HepG2 (cell line): ENCODE measurements around the gene SMO. TPM values are rescaled to one million over a fixed set of nuclear protein-coding genes. Genes with fewer than 3 reads are reported as not detected.
A peak's percentile ranks its signal among the peaks of the same experiment; 100 is the strongest.

ENCODE experiments used
- ATAC-seq: fragments of 200-7000 bp; cut with Tn5 transposase; 3 replicates; pipeline ENCODE4 v1.9.1; 2020; ENCODE audit warnings: mild to moderate bottlenecking, moderate library complexity
- Bru-seq: library from RNA; stranded (reverse); fragments of 400-500 nt; gene quantifications from one replicate; lab custom pipeline; 2021; lab: Mats Ljungman, UMichigan
- BruChase-seq, 2 experiments: library from RNA; stranded (reverse); fragments of 400-500 nt; gene quantifications; one replicate each; lab custom pipeline; 2021; lab: Mats Ljungman, UMichigan
- BruUV-seq: library from RNA; stranded (reverse); fragments of 400-500 nt; replicated peaks from 2 replicates; lab custom pipeline; 2021; lab: Mats Ljungman, UMichigan
- CTCF ChIA-PET: fragments of 300-600 bp; formaldehyde crosslinking; extraction: SDS; loops from one replicate; lab custom pipeline; 2021; ENCODE audit warnings: low total read pairs, inconsistent platforms, low intra/inter-chr PET ratio; lab: Yijun Ruan, JAX
- POLR2A ChIA-PET: fragments of 350-600 bp; sonication (Branson Sonifier 250); formaldehyde crosslinking; loops from one replicate; lab custom pipeline; 2020; ENCODE audit warnings: antibody characterized with exemption, inconsistent platforms; lab: Yijun Ruan, JAX
- DNase-seq: peaks from one replicate; pipeline ENCODE4 v3.0.0-alpha.2; 2015; ENCODE audit warnings: low spot score
- FAIRE-seq: peaks from 3 replicates; lab custom pipeline; 2011; peaks lifted over from hg19 to GRCh38; lab: Jason Lieb, UNC
- H2AFZ ChIP-seq: one replicate; pipeline ENCODE4 v1.6.1; 2011; ENCODE audit warnings: low read length, inconsistent platforms
- H3K27ac ChIP-seq: fragments of 300-600 bp; 3 replicates; pipeline ENCODE4 v1.8.0; 2011; ENCODE audit warnings: mixed run types, mild to moderate bottlenecking, mixed read lengths, low read length, inconsistent platforms; ENCODE audit not compliant: insufficient read depth; ENCODE audit errors: extremely low read length
- H3K27me3 ChIP-seq, 2 experiments: fragments of 200-600 bp in 1 of 2; 2 replicates in 1 of 2; 3 replicates in 1 of 2; pipeline versions ENCODE4 v1.6.0 to v1.8.0; 2011; ENCODE audit warnings: low read length in 2 of 2, mild to moderate bottlenecking in 2 of 2, moderate library complexity in 2 of 2, inconsistent platforms in 1 of 2; ENCODE audit not compliant: insufficient read depth in 2 of 2, control insufficient read depth in 1 of 2
- H3K36me3 ChIP-seq, 2 experiments: fragments of 200-600 bp in 1 of 2; replicated peaks in 1 of 2; 2 replicates in 1 of 2; 3 replicates in 1 of 2; pipeline versions ENCODE4 v1.5.1 to v1.8.0; 2011; ENCODE audit warnings: low read length in 2 of 2, inconsistent platforms in 1 of 2; ENCODE audit not compliant: insufficient read depth in 2 of 2, control insufficient read depth in 1 of 2
- H3K4me1 ChIP-seq: 2 replicates; pipeline ENCODE4 v1.5.1; 2012; ENCODE audit warnings: low read length, inconsistent platforms; ENCODE audit not compliant: insufficient read depth
- H3K4me2 ChIP-seq: 2 replicates; pipeline ENCODE4 v1.6.0; 2011; ENCODE audit warnings: low read depth, low read length, inconsistent platforms
- H3K4me3 ChIP-seq, 3 experiments: fragments of 200-600 bp in 1 of 3; sonication (generic), shearing (Covaris generic) in 1 of 3; replicated peaks in 1 of 3; 2 replicates each; pipeline ENCODE4 v1.5.1; 2011 to 2016; ENCODE audit warnings: low read length in 3 of 3, inconsistent platforms in 2 of 3, low read depth in 2 of 3, mild to moderate bottlenecking in 2 of 3, control low read depth in 1 of 3, mixed read lengths in 1 of 3; ENCODE audit not compliant: insufficient read depth in 1 of 3
- H3K79me2 ChIP-seq: one replicate; pipeline ENCODE4 v1.6.1; 2011; ENCODE audit warnings: low read length, inconsistent platforms; ENCODE audit not compliant: insufficient read depth
- H3K9ac ChIP-seq: 2 replicates; pipeline ENCODE4 v1.6.0; 2011; ENCODE audit warnings: mild to moderate bottlenecking, low read depth, low read length, inconsistent platforms; ENCODE audit not compliant: insufficient read depth
- H3K9me3 ChIP-seq: 2 replicates; pipeline ENCODE4 v1.5.1; 2012; ENCODE audit warnings: mild to moderate bottlenecking, low read length
- H4K20me1 ChIP-seq: 2 replicates; pipeline ENCODE4 v1.6.0; 2011; ENCODE audit warnings: inconsistent platforms, mild to moderate bottlenecking, low read length, moderate library complexity; ENCODE audit not compliant: insufficient read depth
- FOXK1 ChIP-seq: sonication (generic); formaldehyde crosslinking; IDR thresholded peaks from 2 replicates; pipeline ENCODE4 v1.4.0; 2020; ENCODE audit warnings: low read depth, missing genetic modification reagents, borderline replicate concordance
- NAIF1 ChIP-seq: sonication (generic); formaldehyde crosslinking; IDR thresholded peaks from 2 replicates; pipeline ENCODE4 v1.5.0; 2020; ENCODE audit warnings: mild to moderate bottlenecking, missing genetic modification reagents, borderline replicate concordance
- PPARG ChIP-seq: conservative IDR thresholded peaks from 2 replicates; pipeline ENCODE4 v1.6.1; 2016; ENCODE audit warnings: missing biosample characterization, missing genetic modification reagents
- RNF2 ChIP-seq: fragments of 450-650 bp; conservative IDR thresholded peaks from 2 replicates; pipeline ENCODE4 v1.6.1; 2016; ENCODE audit warnings: low read depth
- SMARCE1 ChIP-seq: fragments of 450-650 bp; IDR thresholded peaks from 2 replicates; pipeline ENCODE4 v1.6.1; 2017; ENCODE audit warnings: borderline replicate concordance
- SMC3 ChIP-seq: IDR thresholded peaks from 2 replicates; pipeline ENCODE4 v1.6.1; 2011; ENCODE audit warnings: low read length, improper control_type of control experiment
- TAF15 ChIP-seq: fragments of 200-400 bp; formaldehyde crosslinking; IDR thresholded peaks from one replicate; pipeline ENCODE4 v1.6.1; 2018; ENCODE audit warnings: mild to moderate bottlenecking, low read depth, low read length; ENCODE audit not compliant: poor library complexity, severe bottlenecking
- ZBTB7A ChIP-seq: sonication (generic); formaldehyde crosslinking; IDR thresholded peaks from 2 replicates; pipeline ENCODE4 v1.8.0; 2022; ENCODE audit warnings: mild to moderate bottlenecking, missing genetic modification reagents
- ZNF33B ChIP-seq: sonication (generic); formaldehyde crosslinking; IDR thresholded peaks from 2 replicates; pipeline ENCODE4 v1.5.1; 2020; ENCODE audit warnings: mild to moderate bottlenecking, missing genetic modification reagents
- ZNF546 ChIP-seq: sonication (generic); formaldehyde crosslinking; conservative IDR thresholded peaks from 2 replicates; pipeline ENCODE4 v1.8.1; 2023; ENCODE audit warnings: mild to moderate bottlenecking, missing genetic modification reagents
- ZNF792 ChIP-seq: IDR thresholded peaks from 2 replicates; pipeline ENCODE4 v1.6.1; 2016
- WGBS: methylation state at CpG from one replicate; pipeline ENCODE4 v1.1.6; 2017; ENCODE audit warnings: low lambda C conversion rate; 5-methylcytosine and 5-hydroxymethylcytosine counted together
- in situ Hi-C: cut with HindIII; loops from 2 replicates; pipeline ENCODE4 v1.10.0; 2017; ENCODE audit warnings: low pct_unique_long_range_greater_than_20kb; ENCODE audit not compliant: extremely low pct_ligation_motif_present
- intact Hi-C: fragments of 100-400 bp; cut with micrococcal nuclease; formaldehyde crosslinking; loops from one replicate; pipeline ENCODE4 v1.10.0; 2022; ENCODE audit not compliant: unreplicated experiment
- long read RNA-seq, 2 experiments: library from RNA in 1 of 2; library from polyadenylated mRNA in 1 of 2; stranded (forward) in 1 of 2; unstranded in 1 of 2; transcript quantifications; one replicate each; pipeline ENCODE4 v2.0.0, GENCODE V29; 2019 to 2022
- polyA minus RNA-seq, 3 experiments: library from RNA; depleted of rRNA, polyadenylated mRNA; stranded (reverse); fragments of >200 nt; gene quantifications; 2 replicates each; pipeline ENCODE4 v1.2.3, GENCODE V29; 2011; ENCODE audit warnings: low replicate concordance in 1 of 3
- polyA plus RNA-seq, 8 experiments: library from polyadenylated mRNA; depleted of rRNA in 3 of 8; stranded (reverse) in 7 of 8; unstranded in 1 of 8; fragments of >200 nt; fragmentation: Illumina TruSeq in 4 of 8; extraction: Trizol in 4 of 8; gene quantifications; 2 replicates each; pipeline versions ENCODE4 v1.2.1 to v1.2.3, GENCODE V29; 2011 to 2016; ENCODE audit warnings: low read depth in 4 of 8, missing spikeins in 1 of 8, mixed read lengths in 1 of 8; ENCODE audit not compliant: insufficient read depth in 1 of 8
- total RNA-seq, 5 experiments: library from RNA; depleted of rRNA; stranded (reverse); fragments of >200 nt; fragmentation: Illumina TruSeq; extraction: Trizol; gene quantifications; 2 replicates each; pipeline ENCODE4 v1.2.3, GENCODE V29; 2016; ENCODE audit warnings: low read depth in 1 of 5
- TF ChIP-seq, protein P1 (sequence below): sonication (generic); formaldehyde crosslinking; IDR thresholded peaks from 2 replicates; pipeline ENCODE4 v1.4.0; 2020; ENCODE audit warnings: missing genetic modification reagents, borderline replicate concordance
- TF ChIP-seq, protein P2 (sequence below), 2 experiments: sonication (generic) in 1 of 2; formaldehyde crosslinking in 1 of 2; IDR thresholded peaks; 2 replicates each; pipeline versions ENCODE4 v1.4.0 to v1.6.1; 2018 to 2020; ENCODE audit warnings: missing genetic modification reagents in 2 of 2, borderline replicate concordance in 1 of 2, low read depth in 1 of 2, mild to moderate bottlenecking in 1 of 2, missing biosample characterization in 1 of 2

The SMO gene
- total RNA-seq (2016; rRNA removed; fragmentation: Illumina TruSeq; extraction: Trizol) = 22.1 and 32.3 TPM in 2 replicates
- total RNA-seq (2016; cell fraction: cytosol; rRNA removed; fragmentation: Illumina TruSeq; extraction: Trizol; ENCODE audit: low read depth) = 72.0 and 77.5 TPM in 2 replicates
- total RNA-seq (2016; cell fraction: insoluble cytoplasmic fraction; rRNA removed; fragmentation: Illumina TruSeq; extraction: Trizol) = 22.7 and 33.9 TPM in 2 replicates
- total RNA-seq (2016; cell fraction: membrane; rRNA removed; fragmentation: Illumina TruSeq; extraction: Trizol) = 37.3 and 38.5 TPM in 2 replicates
- total RNA-seq (2016; cell fraction: nucleus; rRNA removed; fragmentation: Illumina TruSeq; extraction: Trizol) = 26.1 and 28.3 TPM in 2 replicates
- polyA plus RNA-seq (2011; rRNA removed) = 23.8 and 30.7 TPM in 2 replicates
- 21.9 and 24.2 TPM in 2 replicates for polyA plus RNA-seq (2011; cell fraction: cytosol; rRNA removed)
- polyA plus RNA-seq (2011; cell fraction: nucleus; rRNA removed) = 68.3 and 80.4 TPM in 2 replicates
- 19.4 and 20.7 TPM in 2 replicates for polyA plus RNA-seq (2012)
- 4.1 and 4.4 TPM in 2 replicates for polyA plus RNA-seq (2016; cell fraction: cytosol; fragmentation: Illumina TruSeq; extraction: Trizol; ENCODE audit: low read depth)
- polyA plus RNA-seq (2016; cell fraction: insoluble cytoplasmic fraction; fragmentation: Illumina TruSeq; extraction: Trizol; ENCODE audit: low read depth) = 22.5 and 25.2 TPM in 2 replicates
- 14.8 and 15.2 TPM in 2 replicates for polyA plus RNA-seq (2016; cell fraction: membrane; fragmentation: Illumina TruSeq; extraction: Trizol; ENCODE audit: low read depth)
- polyA plus RNA-seq (2016; cell fraction: nucleus; fragmentation: Illumina TruSeq; extraction: Trizol; ENCODE audit: insufficient read depth, low read depth) = 63.0 and 65.6 TPM in 2 replicates
- polyA minus RNA-seq (2011; rRNA and poly(A)+ RNA removed; ENCODE audit: low replicate concordance) = 0.07 and 139 TPM in 2 replicates
- polyA minus RNA-seq (2011; cell fraction: cytosol; rRNA and poly(A)+ RNA removed) = 31.4 and 35.0 TPM in 2 replicates
- polyA minus RNA-seq (2011; cell fraction: nucleus; rRNA and poly(A)+ RNA removed) = 12.0 and 20.4 TPM in 2 replicates
- Bru-seq, nascent RNA = percentile 69 among the genes with signal in this experiment
- BruChase-seq, experiment 1, labeled RNA remaining after a 6-hour chase = percentile 78 among the genes with signal in this experiment
- BruChase-seq, experiment 2, labeled RNA remaining after a 2-hour chase = percentile 74 among the genes with signal in this experiment
- long read RNA-seq, experiment 1, partial matches to known transcripts = 1 of 5 reads
- long read RNA-seq, experiment 1, other reads (novel, unspliced or antisense) = 4 of 5 reads
- long read RNA-seq, experiment 2, transcript SMO-201 (12 exons, 3,738 nt) = major isoform, 52 of 95 reads
- long read RNA-seq, experiment 2, partial matches to known transcripts = 36 of 95 reads
- long read RNA-seq, experiment 2, other reads (novel, unspliced or antisense) = 7 of 95 reads

DNA sequence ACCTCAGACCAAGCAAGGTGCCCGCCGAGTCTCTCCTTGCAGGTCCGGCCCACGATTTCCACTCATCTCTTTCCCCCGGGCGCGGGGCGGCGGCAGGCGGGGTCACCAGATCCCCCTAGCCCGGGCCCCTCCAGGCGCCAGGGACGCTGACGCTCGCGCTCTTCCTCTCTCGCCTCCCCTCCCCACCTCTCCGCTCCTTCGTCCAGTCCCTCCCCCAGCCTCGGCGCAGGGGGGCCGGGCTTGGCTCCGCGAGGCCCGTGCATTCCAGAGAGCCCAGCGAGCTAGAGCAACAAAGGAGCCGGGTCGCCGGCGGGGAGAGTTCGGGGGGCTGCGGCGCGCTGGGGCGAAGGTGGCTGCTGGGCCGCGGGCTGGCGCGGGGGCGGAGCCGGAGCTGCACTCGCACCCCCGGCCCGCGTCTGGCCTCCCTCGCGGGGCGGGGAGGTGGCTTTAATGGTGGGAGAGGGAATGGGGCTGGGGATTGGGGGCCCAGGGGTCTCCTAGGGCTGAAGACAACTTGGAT lies at the start of gene SMO:
Gene SMO (plus strand): TSS at position 262 of the 520 bp plus-strand sequence. CDS start 519 bp downstream, outside the sequence.
- Histone ChIP-seq H3K79me2 (peaks cover 41% of the 10 kb centered on the region), H3K27me3 (no peaks in the 10 kb centered on the region; a peak in 1 of 5 replicates), H3K36me3 (peaks cover 3 to 4% of the 10 kb centered on the region in 2 experiments; a peak in 3 of 5 replicates), H4K20me1 (peaks cover 4% of the 10 kb centered on the region), H3K4me1 (peaks cover 63% of the 10 kb centered on the region), H3K27ac (peak within 1 kb of the TSS; percentile 76), H3K9me3 (no peaks in the 10 kb centered on the region), H3K4me3 (peak within 1 kb of the TSS; percentile 84 to 90 (median 85)), H3K9ac (peak within 1 kb of the TSS; percentile 78), H3K4me2 (peak within 1 kb of the TSS; percentile 89), H2AFZ (peak within 1 kb of the TSS; percentile 20)
- 0% methylated on average over 15 of the region's 48 CpGs for WGBS
- FAIRE-seq (no peak), DNase-seq (peak; percentile 55), ATAC-seq (peak; percentile 86)
- ChIA-PET POLR2A (interaction anchor here (0.6 to 1.4 kb wide), 4 partner anchors 9 to 25 kb away, joined by 3 read pairs; no protein-coding TSS in a partner anchor), CTCF (no interaction called here)
- in situ Hi-C loops = no loop called here
- BruUV-seq = no TSS peak
- intact Hi-C loops = no loop called here
- TF ChIP-seq NAIF1 (CRISPR knock-in tag) (no peak), SMC3 (no peak), ZNF546 (CRISPR knock-in tag) (0 out of 2 replicates have a peak, but pooled peaks have one; percentile 47), RNF2 (no peak), PPARG (CRISPR knock-in tag) (no peak; the same call in 1 of the 2 replicates), FOXK1 (peak; percentile 61; the same call in 1 of the 2 replicates), ZNF33B (CRISPR knock-in tag) (no peak), TAF15 (no peak), ZNF792 (CRISPR knock-in tag) (0 out of 2 replicates have a peak, but pooled peaks have one; percentile 46), SMARCE1 (no peak), ZBTB7A (CRISPR knock-in tag) (no peak)
- TF ChIP-seq, protein P1, sequence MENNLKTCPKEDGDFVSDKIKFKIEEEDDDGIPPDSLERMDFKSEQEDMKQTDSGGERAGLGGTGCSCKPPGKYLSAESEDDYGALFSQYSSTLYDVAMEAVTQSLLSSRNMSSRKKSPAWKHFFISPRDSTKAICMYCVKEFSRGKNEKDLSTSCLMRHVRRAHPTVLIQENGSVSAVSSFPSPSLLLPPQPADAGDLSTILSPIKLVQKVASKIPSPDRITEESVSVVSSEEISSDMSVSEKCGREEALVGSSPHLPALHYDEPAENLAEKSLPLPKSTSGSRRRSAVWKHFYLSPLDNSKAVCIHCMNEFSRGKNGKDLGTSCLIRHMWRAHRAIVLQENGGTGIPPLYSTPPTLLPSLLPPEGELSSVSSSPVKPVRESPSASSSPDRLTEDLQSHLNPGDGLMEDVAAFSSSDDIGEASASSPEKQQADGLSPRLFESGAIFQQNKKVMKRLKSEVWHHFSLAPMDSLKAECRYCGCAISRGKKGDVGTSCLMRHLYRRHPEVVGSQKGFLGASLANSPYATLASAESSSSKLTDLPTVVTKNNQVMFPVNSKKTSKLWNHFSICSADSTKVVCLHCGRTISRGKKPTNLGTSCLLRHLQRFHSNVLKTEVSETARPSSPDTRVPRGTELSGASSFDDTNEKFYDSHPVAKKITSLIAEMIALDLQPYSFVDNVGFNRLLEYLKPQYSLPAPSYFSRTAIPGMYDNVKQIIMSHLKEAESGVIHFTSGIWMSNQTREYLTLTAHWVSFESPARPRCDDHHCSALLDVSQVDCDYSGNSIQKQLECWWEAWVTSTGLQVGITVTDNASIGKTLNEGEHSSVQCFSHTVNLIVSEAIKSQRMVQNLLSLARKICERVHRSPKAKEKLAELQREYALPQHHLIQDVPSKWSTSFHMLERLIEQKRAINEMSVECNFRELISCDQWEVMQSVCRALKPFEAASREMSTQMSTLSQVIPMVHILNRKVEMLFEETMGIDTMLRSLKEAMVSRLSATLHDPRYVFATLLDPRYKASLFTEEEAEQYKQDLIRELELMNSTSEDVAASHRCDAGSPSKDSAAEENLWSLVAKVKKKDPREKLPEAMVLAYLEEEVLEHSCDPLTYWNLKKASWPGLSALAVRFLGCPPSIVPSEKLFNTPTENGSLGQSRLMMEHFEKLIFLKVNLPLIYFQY = peak; percentile 42; the same call in 1 of the 2 replicates
- TF ChIP-seq, protein P2, sequence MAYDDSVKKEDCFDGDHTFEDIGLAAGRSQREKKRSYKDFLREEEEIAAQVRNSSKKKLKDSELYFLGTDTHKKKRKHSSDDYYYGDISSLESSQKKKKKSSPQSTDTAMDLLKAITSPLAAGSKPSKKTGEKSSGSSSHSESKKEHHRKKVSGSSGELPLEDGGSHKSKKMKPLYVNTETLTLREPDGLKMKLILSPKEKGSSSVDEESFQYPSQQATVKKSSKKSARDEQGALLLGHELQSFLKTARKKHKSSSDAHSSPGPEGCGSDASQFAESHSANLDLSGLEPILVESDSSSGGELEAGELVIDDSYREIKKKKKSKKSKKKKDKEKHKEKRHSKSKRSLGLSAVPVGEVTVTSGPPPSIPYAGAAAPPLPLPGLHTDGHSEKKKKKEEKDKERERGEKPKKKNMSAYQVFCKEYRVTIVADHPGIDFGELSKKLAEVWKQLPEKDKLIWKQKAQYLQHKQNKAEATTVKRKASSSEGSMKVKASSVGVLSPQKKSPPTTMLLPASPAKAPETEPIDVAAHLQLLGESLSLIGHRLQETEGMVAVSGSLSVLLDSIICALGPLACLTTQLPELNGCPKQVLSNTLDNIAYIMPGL (CRISPR knock-in tag; IDR thresholded peaks at IDR 0.05; ENCODE audit: borderline replicate concordance in 1 of 2, low read depth in 1 of 2) = peak in 1 of 2 experiments; percentile 81; a peak in 3 of 4 replicates
